ENCODE data around the gene DCAF15.
A peak's percentile ranks its signal among the peaks of the same experiment; 100 is the strongest.

Gene DCAF15

DNA sequence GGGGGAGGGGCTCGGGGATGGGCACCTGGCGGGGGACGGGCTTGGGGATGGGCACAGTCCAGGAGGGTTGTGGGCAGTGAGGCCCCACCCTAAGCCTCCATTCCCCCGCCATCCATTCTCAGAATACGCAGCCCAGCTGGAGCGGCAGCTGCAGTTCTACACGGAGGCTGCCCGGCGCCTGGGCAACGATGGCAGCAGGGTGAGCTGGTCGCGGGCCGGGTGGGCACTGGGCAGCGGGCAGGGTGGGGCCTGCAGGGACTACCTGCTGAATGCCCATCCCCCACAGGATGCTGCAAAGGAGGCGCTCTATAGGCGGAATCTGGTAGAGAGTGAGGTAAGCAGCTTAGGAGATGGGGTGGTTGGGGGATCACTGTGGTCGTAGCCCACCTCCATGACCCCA lies 22.4 kb upstream of the DCAF15 start:
- DNase-seq (ENCODE audit: low spot score) = peak; percentile 28
- in situ Hi-C loops (cut with MboI; ENCODE audit: low sequenced_read_pairs, unreplicated experiment) = no loop called here
- TF ChIP-seq, protein P1, sequence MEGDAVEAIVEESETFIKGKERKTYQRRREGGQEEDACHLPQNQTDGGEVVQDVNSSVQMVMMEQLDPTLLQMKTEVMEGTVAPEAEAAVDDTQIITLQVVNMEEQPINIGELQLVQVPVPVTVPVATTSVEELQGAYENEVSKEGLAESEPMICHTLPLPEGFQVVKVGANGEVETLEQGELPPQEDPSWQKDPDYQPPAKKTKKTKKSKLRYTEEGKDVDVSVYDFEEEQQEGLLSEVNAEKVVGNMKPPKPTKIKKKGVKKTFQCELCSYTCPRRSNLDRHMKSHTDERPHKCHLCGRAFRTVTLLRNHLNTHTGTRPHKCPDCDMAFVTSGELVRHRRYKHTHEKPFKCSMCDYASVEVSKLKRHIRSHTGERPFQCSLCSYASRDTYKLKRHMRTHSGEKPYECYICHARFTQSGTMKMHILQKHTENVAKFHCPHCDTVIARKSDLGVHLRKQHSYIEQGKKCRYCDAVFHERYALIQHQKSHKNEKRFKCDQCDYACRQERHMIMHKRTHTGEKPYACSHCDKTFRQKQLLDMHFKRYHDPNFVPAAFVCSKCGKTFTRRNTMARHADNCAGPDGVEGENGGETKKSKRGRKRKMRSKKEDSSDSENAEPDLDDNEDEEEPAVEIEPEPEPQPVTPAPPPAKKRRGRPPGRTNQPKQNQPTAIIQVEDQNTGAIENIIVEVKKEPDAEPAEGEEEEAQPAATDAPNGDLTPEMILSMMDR (IDR thresholded peaks at IDR 0.05; ENCODE audit: borderline replicate concordance, control extremely low read depth, extremely low read depth, insufficient read depth, missing control alignments) = no peak

DNA sequence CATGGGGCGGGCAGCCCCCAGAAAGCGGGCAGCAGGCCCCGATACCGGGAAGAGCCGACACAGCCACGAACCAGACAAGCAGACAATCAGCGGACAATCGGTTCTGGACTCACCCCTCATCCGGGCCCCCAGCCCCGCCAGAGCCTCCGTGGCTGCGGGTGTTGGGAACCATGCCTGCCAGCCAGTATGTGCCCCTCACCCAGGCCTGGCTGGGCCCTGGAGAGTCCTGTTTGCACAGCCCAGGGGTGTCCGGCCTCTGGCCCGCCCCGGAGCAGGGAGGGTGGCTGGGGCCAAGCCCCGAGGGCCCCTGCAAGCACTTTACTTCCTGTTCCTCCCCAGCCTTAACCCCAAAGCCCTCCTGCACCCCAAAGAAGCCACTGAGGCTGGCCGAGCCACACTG lies 21.9 kb upstream of the DCAF15 start:
- DNase-seq (ENCODE audit: low spot score) = peak; percentile 27
- TF ChIP-seq, protein P1 (IDR thresholded peaks at IDR 0.05; ENCODE audit: borderline replicate concordance, control extremely low read depth, extremely low read depth, insufficient read depth, missing control alignments) = no peak
- in situ Hi-C loops (cut with MboI; ENCODE audit: low sequenced_read_pairs, unreplicated experiment) = no loop called here

DNA sequence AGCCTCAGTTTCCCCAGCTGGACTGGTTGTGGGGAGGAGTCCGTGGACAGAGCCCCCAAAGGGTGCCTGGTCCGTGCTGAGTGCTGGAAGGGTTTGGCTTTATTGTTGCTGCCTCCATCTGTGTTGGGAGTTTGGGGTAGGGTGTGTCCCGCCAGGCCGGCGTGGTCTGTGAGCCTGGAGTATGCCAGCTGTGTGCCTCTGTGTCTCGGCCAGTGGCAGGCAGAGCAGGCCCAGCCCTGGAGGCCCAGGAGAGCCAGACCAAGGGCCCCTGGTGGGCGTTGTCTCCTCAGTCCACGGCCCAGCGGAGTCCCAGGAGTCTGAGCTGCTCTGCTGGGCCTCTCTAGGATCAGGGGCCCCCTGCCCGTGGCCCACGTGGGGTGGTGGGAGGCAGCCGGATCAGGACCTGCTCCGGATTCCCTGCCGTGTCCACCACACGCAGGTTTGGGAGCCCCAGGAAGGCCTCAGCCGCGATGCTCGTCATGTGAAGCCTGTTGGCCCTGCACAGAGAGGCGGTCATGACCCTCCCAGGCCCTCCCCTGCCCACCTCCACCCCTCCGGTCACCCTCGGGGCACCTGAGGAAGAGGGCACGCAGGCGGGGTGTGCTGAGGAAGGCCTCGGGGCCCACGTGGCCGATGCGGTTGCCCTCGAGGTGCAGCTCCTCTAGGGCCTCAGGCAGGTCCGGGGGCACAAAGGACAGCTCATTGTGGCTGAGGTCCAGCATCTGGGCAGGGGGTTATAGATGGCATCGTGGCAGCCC lies 20.7 kb upstream of the DCAF15 start:
- in situ Hi-C loops (cut with MboI; ENCODE audit: low sequenced_read_pairs, unreplicated experiment) = no loop called here
- TF ChIP-seq, protein P1 (IDR thresholded peaks at IDR 0.05; ENCODE audit: borderline replicate concordance, control extremely low read depth, extremely low read depth, insufficient read depth, missing control alignments) = no peak
- no peak for DNase-seq (ENCODE audit: low spot score)

DNA sequence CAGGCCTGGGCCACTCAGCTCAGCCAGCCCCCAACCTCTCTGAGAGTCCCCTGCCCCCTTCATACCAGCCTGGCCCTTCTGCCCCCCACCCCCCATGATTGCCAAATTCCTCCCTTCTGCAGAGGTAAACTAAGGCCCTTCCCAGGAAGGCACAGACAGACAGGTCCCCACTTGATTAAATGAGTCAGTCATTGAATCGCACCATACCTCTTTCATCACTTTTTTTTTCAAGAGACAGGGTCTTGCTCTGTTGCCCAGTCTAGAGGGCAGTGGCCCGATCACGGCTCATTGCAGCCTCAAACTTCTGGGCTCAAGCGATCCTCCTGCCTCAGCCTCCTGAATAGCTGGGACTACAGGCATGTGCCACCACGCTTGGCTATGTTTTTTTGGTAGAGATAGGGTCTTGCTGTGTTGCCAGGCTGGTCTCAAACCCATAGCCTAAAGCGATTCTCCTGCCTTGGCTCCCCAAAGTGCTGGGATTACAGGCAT lies 20.1 kb upstream of the DCAF15 start:
- TF ChIP-seq, protein P1 (IDR thresholded peaks at IDR 0.05; ENCODE audit: borderline replicate concordance, control extremely low read depth, extremely low read depth, insufficient read depth, missing control alignments) = no peak
- in situ Hi-C loops (cut with MboI; ENCODE audit: low sequenced_read_pairs, unreplicated experiment) = no loop called here
- DNase-seq (ENCODE audit: low spot score) = no peak

DNA sequence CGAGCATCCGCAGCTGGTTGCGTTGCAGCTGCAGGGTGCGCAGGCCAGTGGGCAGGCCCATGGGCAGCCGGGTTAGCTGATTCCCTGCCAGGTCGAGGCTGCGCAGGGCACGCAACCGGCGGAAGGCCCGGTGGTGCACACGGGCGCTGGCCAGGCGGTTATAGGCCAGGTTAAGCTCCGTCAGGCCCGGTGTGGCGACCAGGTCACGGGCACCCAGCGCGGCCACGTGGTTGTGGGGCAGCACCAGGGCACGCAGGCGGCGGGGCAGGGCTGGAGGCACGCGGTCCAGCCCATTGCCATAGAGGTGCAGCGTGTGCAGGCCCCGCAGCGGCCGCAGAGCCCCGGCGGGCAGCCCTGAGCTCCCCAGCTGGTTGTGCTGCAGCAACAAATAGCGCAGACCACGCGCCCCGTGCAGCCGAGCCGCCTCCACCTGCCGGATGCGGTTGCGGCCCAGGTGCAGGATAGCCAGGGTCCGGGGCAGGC lies 19.4 kb upstream of the DCAF15 start:
- in situ Hi-C loops (cut with MboI; ENCODE audit: low sequenced_read_pairs, unreplicated experiment) = no loop called here
- DNase-seq (ENCODE audit: low spot score) = no peak
- TF ChIP-seq, protein P1 (IDR thresholded peaks at IDR 0.05; ENCODE audit: borderline replicate concordance, control extremely low read depth, extremely low read depth, insufficient read depth, missing control alignments) = no peak

DNA sequence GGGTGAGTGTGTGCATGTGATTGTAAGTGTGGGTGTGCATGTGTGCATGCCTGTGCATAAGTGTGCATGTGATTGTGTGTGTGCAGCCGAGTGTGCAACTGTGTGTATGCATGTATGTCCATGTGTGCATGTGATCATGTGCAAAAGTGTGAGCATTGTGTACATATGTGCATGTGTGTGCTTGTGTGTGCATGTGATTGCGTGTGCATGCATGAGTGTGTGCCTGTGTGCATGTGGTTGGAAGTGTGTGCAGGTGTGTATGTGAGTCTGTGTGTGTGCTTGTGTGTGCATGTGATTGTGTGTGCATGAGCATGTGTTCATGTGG lies 17.6 kb upstream of the DCAF15 start:
- DNase-seq (ENCODE audit: low spot score) = no peak
- TF ChIP-seq, protein P1 (IDR thresholded peaks at IDR 0.05; ENCODE audit: borderline replicate concordance, control extremely low read depth, extremely low read depth, insufficient read depth, missing control alignments) = no peak
- in situ Hi-C loops (cut with MboI; ENCODE audit: low sequenced_read_pairs, unreplicated experiment) = no loop called here
